ENCODE measurements around the gene CST1.
"Not testable (repeated sequence)": the region's sequence is repeated elsewhere in the genome, so short reads cannot be mapped to it uniquely, and the experiment has no call there.

CST1 gene

GRCh38 chr20:23750786-23751185 lies at the start of gene CST1:
Gene CST1, minus strand, starts transcription at chr20:23750935. Its CDS starts 69 bp downstream, at chr20:23750866.
- DNase-seq, result not testable (repeated sequence)

- peak; percentile 33 to 51 for DNase-seq
Measured at GRCh38 chr20:23799216-23799847, 48.6 kb upstream of the CST1 start.

- DNase-seq, result no peak
Measured at GRCh38 chr20:23795526-23795925, 44.8 kb upstream of the CST1 start.

- no peak for DNase-seq
Measured at GRCh38 chr20:23794841-23795240, 44.1 kb upstream of the CST1 start.

- DNase-seq, result no peak
Measured at GRCh38 chr20:23794065-23794464, 43.3 kb upstream of the CST1 start.

GRCh38 chr20:23783447-23783846 lies 32.7 kb upstream of the CST1 start:
- no peak for DNase-seq

- DNase-seq, result peak; percentile 26 to 37
Measured at GRCh38 chr20:23782366-23782983, 31.7 kb upstream of the CST1 start.

GRCh38 chr20:23778676-23779075 lies 27.9 kb upstream of the CST1 start:
- not testable (repeated sequence) for DNase-seq

- not testable (repeated sequence) for DNase-seq
Measured at GRCh38 chr20:23777380-23777779, 26.6 kb upstream of the CST1 start.

GRCh38 chr20:23776067-23776771 lies 25.5 kb upstream of the CST1 start:
- no peak for DNase-seq

GRCh38 chr20:23774081-23774480 lies 23.3 kb upstream of the CST1 start:
- DNase-seq, result no peak

GRCh38 chr20:23773579-23773978 lies 22.8 kb upstream of the CST1 start:
- DNase-seq, result no peak

GRCh38 chr20:23773127-23773526 lies 22.4 kb upstream of the CST1 start:
- no peak for DNase-seq

- no peak for DNase-seq
Measured at GRCh38 chr20:23772074-23772473, 21.3 kb upstream of the CST1 start.

GRCh38 chr20:23770384-23770783 lies 19.6 kb upstream of the CST1 start:
- no peak for DNase-seq

GRCh38 chr20:23768520-23768919 lies 17.8 kb upstream of the CST1 start:
- not testable (repeated sequence) for DNase-seq

GRCh38 chr20:23766531-23766930 lies 15.8 kb upstream of the CST1 start:
- no peak for DNase-seq

- no peak for DNase-seq
Measured at GRCh38 chr20:23765578-23765977, 14.8 kb upstream of the CST1 start.

- DNase-seq, result not testable (repeated sequence)
Measured at GRCh38 chr20:23764630-23765029, 13.9 kb upstream of the CST1 start.

- no peak for DNase-seq
Measured at GRCh38 chr20:23763345-23763744, 12.6 kb upstream of the CST1 start.

- DNase-seq, result no peak
Measured at GRCh38 chr20:23759306-23759940, 8.7 kb upstream of the CST1 start.

- DNase-seq, result not testable (repeated sequence)
Measured at GRCh38 chr20:23756792-23757191, 6.1 kb upstream of the CST1 start.

GRCh38 chr20:23755131-23755611 lies 4.4 kb upstream of the CST1 start:
- not testable (repeated sequence) for DNase-seq

All from activated CD4-positive, alpha-beta T cell treated with anti-CD3 and anti-CD28 coated beads, Interleukin-2, amount 50 U/mL, for 48 hours (primary cell).